ENCODE measurements around the gene HORMAD2. TPM values are rescaled to one million over a fixed set of nuclear protein-coding genes. Genes with fewer than 3 reads are reported as not detected.
A peak's percentile ranks its signal among the peaks of the same experiment; 100 is the strongest.

HORMAD2 gene
- total RNA-seq, 1 donor from 2014 or later, result not detected

GRCh38 chr22:30140414-30140813 lies 60.1 kb downstream of the HORMAD2 start:
- DNase-seq (ENCODE audit: low spot score), result no peak
- intact Hi-C loops (cut with DNase I), result no loop called here
- no peak for ATAC-seq

GRCh38 chr22:30143265-30143664 lies 63.0 kb downstream of the HORMAD2 start:
- DNase-seq (ENCODE audit: low spot score) (no peak), ATAC-seq (no peak)
- intact Hi-C loops (cut with DNase I), result no loop called here

DNA sequence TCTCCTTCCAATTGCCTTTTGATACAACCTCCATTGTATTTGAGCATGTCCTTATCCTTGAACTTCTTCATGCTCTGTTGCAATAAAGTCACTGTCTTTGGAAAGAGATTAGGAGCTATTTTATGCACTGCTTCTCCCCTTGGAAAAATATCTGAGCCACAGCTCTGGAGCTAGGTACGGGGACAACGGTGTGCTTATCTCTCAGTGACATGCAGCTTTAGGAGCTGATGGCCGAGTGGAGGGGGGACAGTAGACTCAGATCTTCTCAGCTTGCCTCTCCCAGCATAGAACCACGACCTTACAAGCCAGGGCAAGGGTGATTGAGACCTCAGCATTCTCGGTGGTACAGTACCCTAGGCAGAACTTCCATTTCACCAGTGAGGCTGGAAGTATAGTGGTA lies 64.1 kb downstream of the HORMAD2 start:
- DNase-seq (ENCODE audit: low spot score) (no peak), ATAC-seq (no peak)
- intact Hi-C loops (cut with DNase I), result no loop called here

DNA sequence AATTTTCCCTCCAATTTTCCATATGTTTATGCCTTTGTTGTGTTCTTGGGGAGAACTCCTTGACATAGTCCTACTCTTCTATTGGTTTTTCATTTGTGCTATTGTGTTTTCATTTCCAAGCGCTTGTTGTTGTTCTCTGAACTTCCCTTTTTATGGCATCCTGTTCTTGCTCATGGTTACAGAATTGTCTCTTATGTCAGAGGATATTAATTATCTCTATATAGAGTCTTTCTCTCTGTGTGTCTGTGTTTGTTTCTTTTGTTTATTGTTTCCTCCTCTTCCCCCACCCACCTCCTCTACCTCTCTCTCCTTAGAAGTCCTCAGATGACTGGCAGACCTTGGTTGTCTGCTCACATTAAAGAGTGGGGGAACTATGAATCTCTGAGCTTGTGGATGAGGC lies 69.9 kb downstream of the HORMAD2 start:
- DNase-seq (ENCODE audit: low spot score) (no peak), ATAC-seq (no peak)
- intact Hi-C loops (cut with DNase I), result no loop called here

DNA sequence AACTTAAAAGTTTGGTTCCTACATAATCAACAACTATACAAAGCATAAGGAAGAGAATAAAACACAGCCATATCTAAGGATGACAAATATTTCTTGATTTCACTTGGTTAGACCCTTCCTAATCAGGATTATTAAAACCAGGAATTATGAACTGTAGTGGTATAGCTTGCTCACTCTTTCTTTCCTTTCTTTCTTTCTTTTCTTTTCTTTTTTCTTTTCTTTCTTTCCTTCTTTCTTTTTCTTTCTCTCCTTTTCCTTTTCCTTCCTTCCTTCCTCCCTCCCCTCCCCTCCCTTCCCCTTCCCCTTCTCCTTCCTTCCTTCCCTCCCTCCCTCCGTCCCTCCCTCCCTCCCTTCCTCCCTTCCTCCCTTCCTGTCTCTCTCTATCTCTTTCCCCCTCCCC lies 78.0 kb downstream of the HORMAD2 start:
- no peak for ATAC-seq
- no peak for DNase-seq (ENCODE audit: low spot score)
- intact Hi-C loops (cut with DNase I), result no loop called here

DNA sequence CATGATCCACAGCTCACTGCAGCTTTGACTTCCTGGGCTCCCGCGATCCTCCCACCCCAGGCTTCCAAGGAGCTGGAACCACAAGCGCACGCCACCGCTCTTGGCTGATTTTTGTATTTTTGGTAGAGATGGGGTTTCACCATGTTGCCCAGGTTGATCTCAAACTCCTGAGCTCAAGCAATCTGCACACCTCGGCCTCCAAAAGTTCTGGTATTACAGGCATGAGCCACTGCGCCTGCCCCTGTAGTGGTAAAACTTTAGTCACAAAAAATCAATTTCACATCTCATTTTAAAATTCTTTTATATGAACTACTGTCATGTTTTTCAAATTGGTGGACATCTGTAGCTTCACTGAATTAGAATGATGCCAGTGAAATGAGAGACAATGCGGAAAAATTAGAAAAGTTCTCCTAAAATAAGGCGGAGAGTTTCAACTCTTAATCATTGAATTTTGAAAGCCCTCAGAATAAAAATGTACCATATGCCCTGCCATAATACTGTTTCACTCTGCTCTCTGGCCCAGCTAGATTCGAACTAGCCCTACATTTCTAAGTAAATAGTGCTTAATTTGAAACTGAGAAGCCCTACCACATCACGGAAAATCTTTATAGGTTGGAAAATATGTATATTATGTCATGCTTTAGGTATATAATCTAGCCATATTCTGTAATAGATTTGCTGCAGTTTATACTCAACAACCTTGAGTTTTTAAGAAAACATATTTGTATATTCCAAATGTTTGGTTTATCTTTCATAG lies 78.7 kb downstream of the HORMAD2 start:
- ATAC-seq (no peak), DNase-seq (ENCODE audit: low spot score) (no peak)
- intact Hi-C loops (cut with DNase I), result no loop called here

DNA sequence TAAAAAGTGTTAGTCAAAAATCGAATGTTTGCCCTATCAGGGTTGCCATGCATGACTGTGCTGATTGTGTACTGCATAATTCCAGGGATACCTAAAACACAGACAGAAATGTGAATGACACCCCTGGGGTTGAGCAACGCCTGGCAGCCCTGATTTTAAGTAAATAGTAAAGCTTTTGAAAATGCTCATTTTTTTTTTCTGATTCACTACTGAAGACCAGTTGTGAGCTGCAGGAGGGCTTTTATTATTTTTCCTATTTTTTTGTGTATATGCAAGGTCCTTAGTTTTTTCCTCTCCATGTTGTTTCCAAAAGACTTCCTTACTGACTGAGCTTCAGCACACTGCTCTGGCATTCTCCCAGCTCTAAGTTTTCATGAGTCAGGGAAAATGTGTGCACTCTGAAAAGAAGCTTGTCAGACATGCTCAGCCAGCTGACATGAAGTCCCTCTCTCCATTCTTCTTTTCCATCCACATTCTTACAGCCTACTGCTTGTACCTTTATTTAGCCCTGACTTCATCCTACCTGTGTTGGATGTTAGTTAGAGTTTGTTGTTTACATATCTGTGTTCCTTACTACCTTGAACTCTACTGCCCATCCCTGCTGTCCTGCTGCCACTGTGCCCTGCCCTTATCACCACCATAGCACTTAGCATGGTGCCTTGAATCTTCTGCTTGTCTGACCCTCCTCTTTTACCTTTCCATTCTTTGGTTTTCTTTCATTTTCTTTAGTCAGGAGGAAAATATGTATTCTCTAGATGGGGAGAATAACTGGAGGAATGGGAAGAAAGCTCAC lies 79.5 kb downstream of the HORMAD2 start:
- intact Hi-C loops (cut with DNase I), result no loop called here
- ATAC-seq (peak; percentile 68), DNase-seq (ENCODE audit: low spot score) (no peak)

DNA sequence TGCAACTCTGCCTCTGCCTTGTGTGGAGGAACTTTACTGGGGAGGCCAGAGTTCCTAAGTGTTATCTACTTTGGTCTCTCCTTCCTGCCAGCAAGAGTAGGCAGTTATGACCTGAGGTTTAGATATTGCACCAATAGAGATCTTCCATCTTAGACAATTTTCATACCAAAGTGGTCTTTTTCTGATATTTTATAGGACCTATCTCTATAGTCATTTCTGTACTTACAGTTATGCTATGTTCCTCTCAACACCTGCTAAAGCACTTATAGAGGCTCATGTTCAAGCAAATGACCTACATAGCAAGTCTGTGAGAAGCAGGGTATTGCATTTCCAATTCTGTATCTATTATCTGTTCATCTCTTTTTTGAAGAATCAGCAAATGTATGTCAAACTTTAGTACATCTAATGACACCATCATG lies 80.8 kb downstream of the HORMAD2 start:
- ATAC-seq (no peak), DNase-seq (ENCODE audit: low spot score) (no peak)
- intact Hi-C loops (cut with DNase I), result no loop called here

GRCh38 chr22:30167296-30167695 lies 87.0 kb downstream of the HORMAD2 start:
- DNase-seq (ENCODE audit: low spot score) (no peak), ATAC-seq (no peak)
- intact Hi-C loops (cut with DNase I), result no loop called here

GRCh38 chr22:30167734-30168133 lies 87.5 kb downstream of the HORMAD2 start:
- ATAC-seq (no peak), DNase-seq (ENCODE audit: low spot score) (no peak)
- intact Hi-C loops (cut with DNase I), result no loop called here

DNA sequence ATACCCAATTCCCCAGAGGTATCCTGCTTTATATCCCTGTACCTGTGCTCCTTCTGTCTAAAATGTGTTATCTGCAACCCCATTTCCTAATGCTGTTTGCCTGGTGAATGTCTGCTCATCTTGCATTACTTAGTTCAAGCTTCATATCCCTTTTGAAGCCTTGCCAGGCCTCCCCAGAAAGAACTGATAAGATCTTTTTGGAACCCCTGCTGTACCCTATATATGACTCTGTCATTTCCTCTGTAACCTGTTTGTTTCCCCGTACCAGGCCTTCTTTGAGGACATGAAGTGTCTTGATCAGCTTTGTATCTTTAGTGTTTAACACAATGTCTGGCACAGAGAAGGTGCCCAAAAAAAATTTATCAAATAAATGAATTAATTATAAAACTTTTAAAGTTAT lies 88.7 kb downstream of the HORMAD2 start:
- DNase-seq (ENCODE audit: low spot score) (no peak), ATAC-seq (no peak)
- intact Hi-C loops (cut with DNase I), result no loop called here

DNA sequence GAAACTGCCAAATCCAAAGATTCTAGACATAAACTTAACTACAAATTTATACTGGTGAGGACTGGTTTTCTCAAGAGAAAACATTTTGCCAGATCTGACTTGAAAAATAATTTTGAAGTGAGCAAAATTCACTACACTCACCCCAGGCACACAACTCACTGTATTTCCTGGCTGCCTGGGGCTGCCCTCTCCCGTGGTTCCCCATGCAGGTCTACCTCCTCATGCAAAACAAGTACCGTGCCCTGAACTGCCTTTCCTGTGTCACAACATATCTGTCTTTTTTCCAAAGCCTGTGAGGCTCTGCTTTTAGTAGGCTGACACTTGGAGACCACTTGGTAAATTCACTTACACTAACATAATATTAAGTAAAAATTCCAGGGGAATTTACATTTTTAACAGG lies 89.9 kb downstream of the HORMAD2 start:
- intact Hi-C loops (cut with DNase I), result no loop called here
- no peak for ATAC-seq
- DNase-seq (ENCODE audit: low spot score), result no peak

- intact Hi-C loops (cut with DNase I), result no loop called here
- DNase-seq (ENCODE audit: low spot score), result no peak
- ATAC-seq, result no peak
Observed at GRCh38 chr22:30171008-30171407, 90.7 kb downstream of the HORMAD2 start.

DNA sequence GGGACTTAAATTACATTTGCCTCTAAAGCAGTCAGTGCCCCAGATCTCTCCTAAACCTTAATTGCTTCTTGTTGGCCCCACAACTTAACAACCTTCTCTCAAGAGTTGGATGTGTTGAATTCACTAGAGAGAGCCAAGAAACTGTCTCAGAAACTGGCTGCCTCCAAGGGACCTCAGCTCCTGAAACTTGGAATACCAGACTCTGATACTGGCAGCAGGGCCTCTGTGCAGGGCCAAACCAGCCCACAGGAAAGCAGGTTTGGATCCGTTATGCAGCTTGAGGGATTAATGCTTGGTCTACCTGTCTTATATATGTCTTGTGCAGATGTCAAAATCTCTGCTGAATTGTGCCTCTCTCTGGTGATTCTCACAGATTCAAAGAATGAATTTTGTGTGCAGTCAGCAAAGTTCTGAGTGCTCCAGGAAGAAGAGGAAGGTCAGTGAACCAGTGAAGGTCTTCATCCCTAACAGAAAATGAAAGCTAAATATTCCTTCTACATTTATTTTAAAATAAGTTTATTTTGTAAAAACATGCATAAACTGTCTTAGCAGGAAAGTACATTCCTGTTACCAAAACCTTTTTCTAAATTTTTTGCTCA lies 95.5 kb downstream of the HORMAD2 start:
- intact Hi-C loops (cut with DNase I), result no loop called here
- DNase-seq (ENCODE audit: low spot score) (no peak), ATAC-seq (no peak)

GRCh38 chr22:30176431-30176830 lies 96.2 kb downstream of the HORMAD2 start:
- intact Hi-C loops (cut with DNase I), result no loop called here
- DNase-seq (ENCODE audit: low spot score) (no peak), ATAC-seq (no peak)

DNA sequence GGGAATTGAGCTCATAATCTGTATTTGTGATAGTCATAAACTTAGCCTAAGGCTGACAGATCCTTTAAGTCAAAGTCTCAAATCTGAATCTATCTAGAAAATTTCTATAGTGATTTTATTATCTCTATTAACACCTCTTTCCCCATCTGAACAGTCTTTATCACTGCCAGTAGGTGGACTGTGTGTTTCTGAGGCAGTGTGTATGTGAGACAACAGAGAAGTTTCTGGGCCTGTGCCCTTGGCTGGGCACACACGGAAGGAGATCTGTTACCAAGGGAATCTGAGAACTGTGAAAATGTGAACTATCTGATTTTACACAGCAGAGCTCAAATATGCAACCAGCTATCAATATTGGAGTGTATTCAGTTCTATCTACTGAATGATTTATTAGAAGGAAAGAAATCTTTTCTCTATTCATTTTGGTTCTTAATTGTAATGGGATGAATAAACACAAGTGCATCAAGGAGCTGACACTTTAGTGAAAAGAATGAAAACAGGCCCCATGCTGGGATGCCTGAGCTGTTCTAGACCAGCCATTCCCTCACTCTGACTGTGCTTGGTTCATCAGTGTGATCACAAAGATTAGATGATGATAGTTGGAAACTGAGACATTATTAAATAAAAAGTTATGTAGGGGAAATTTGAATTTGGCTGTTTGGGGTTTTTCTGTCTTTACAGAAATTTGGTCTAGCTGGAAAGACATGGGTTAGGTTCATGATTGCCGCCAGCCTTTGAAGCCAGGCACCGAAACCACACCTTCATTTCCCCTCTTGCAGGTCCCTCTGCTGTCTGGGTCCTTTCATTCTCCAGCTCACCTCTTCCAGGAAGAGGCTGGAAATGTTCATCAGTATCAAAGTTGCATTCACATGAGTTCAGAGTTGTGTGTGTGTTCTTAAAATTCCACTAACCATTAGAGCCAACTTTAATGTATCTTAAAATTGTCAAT lies 98.2 kb downstream of the HORMAD2 start:
- ATAC-seq, result no peak
- DNase-seq (ENCODE audit: low spot score), result no peak
- intact Hi-C loops (cut with DNase I), result no loop called here

DNA sequence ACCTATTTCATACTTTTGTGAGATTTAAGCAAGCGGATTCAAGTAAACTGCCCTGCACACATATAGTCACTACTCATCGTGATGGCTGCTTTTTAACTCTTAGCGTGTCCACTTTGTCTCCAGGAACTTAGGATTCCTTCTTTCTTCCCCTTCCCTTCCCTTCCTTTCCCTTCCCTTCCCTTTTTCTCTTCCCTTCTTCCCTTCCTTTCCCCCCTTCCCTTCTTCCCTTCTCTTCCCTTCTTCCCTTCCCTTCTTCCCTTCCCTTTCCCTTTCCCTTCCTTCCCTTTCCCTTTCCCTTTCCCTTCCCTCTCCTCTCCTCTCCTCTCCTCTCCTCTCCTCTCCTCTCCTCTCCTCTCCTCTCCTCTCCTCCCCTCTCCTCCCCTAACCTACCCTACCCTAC lies 100.4 kb downstream of the HORMAD2 start:
- intact Hi-C loops (cut with DNase I), result no loop called here
- DNase-seq (ENCODE audit: low spot score), result no peak

GRCh38 chr22:30181459-30182349 lies 101.4 kb downstream of the HORMAD2 start:
- ATAC-seq (no peak), DNase-seq (ENCODE audit: low spot score) (no peak)
- intact Hi-C loops (cut with DNase I), result no loop called here

More for the DNA sequence above, 100.4 kb downstream of the HORMAD2 start:
- ATAC-seq, result no peak
